HG03097 (cell line): Measurements from ENCODE around the gene KIF4A.
"Not testable (repeated sequence)": the region's sequence is repeated elsewhere in the genome, so short reads cannot be mapped to it uniquely, and the experiment has no call there.

ENCODE experiments used
- ATAC-seq: cut with Tn5 transposase; IDR thresholded peaks from one replicate; pipeline ENCODE4 v1.9.1; 2021; ENCODE audit not compliant: unreplicated experiment, low FRiP score

KIF4A gene, protein sequence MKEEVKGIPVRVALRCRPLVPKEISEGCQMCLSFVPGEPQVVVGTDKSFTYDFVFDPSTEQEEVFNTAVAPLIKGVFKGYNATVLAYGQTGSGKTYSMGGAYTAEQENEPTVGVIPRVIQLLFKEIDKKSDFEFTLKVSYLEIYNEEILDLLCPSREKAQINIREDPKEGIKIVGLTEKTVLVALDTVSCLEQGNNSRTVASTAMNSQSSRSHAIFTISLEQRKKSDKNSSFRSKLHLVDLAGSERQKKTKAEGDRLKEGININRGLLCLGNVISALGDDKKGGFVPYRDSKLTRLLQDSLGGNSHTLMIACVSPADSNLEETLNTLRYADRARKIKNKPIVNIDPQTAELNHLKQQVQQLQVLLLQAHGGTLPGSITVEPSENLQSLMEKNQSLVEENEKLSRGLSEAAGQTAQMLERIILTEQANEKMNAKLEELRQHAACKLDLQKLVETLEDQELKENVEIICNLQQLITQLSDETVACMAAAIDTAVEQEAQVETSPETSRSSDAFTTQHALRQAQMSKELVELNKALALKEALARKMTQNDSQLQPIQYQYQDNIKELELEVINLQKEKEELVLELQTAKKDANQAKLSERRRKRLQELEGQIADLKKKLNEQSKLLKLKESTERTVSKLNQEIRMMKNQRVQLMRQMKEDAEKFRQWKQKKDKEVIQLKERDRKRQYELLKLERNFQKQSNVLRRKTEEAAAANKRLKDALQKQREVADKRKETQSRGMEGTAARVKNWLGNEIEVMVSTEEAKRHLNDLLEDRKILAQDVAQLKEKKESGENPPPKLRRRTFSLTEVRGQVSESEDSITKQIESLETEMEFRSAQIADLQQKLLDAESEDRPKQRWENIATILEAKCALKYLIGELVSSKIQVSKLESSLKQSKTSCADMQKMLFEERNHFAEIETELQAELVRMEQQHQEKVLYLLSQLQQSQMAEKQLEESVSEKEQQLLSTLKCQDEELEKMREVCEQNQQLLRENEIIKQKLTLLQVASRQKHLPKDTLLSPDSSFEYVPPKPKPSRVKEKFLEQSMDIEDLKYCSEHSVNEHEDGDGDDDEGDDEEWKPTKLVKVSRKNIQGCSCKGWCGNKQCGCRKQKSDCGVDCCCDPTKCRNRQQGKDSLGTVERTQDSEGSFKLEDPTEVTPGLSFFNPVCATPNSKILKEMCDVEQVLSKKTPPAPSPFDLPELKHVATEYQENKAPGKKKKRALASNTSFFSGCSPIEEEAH

DNA sequence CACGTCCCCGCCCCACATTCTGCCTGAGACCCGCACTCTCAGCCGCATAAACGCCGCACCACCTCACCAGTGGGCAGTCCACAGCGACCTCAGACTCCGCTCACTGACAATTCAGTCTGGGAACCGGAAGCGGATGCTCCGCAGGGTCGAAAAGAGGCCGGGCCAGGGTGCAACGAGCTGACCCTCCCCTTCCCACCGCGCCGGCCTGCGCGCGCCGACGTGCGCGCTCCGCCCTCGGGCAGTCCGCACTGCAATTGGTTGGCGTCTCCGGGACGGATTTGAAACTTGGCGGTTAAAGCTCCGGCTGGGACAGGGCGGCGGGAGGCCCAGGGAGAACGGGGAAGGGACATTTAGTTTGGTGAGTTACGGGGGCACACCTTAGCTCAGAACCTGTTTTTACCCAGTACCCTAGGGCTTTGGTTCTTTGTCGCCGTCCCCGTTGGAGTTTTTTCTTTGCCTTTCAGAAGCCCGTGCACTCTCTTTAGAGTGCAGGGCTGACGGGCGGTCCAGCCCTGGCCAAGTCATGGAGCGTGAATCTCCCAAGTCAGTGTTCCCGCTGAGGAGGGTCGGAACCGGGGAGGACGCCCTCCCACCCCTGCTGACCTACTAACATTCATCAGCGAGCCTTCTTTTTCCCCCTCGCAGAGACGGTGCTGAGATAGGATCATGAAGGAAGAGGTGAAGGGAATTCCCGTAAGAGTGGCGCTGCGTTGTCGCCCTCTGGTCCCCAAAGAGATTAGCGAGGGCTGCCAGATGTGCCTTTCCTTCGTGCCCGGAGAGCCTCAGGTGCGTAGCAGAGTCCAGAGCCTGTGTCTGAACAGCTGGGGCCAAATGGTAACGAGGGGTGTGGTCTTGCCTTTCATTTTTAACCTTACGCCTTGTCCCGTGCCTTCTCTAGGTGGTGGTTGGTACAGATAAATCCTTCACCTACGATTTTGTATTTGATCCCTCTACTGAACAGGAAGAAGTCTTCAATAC, at the start of gene KIF4A, which contains the start of gene PDZD11:
Gene KIF4A, plus strand, starts transcription at position 312 of the 978 bp plus-strand sequence. Its CDS starts 355 bp downstream, at position 667.
Gene PDZD11, minus strand, starts transcription at position 135 of the 978 bp plus-strand sequence. CDS start 586 bp downstream, outside the sequence.
- ATAC-seq, result peak; percentile 92

DNA sequence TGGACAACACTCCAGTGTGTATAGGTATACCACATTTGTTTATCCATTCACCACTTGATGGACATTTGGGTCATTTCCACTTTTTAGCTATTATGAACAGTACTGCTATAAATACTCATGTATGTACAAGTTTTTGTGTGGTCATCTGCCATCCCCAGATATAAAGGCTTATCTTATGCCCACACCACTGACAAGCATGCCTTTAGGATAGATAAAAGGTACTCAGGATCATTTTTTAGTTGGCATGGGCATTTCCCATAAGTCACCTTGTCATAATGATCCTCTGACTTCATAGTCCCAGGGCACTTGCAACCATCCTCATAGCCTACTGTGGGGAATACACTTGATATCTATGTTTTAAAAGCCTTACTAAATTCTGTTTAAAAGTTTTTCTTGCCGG, 49.2 kb upstream of the KIF4A start:
- no peak for ATAC-seq

DNA sequence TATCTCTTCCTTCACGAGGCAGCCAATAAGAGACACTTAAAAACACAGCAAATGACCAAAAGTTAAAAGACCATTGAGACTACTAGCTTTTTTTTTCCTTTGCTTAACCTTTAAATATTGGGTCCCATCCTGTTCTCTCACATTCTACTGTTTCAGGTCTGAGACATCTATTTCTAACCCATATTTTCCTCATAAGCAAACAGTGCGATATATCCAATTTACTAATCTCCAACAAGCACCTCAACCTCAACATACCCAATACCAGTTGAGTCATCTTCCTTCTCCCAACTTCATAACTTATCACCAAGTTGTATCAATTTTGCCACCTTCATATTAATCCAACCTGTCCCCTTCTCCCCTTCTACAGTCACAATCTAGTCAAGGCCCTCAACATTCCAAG, 48.4 kb upstream of the KIF4A start:
- no peak for ATAC-seq

GRCh38 chrX:70243601-70244000, 46.3 kb upstream of the KIF4A start:
- not testable (repeated sequence) for ATAC-seq

DNA sequence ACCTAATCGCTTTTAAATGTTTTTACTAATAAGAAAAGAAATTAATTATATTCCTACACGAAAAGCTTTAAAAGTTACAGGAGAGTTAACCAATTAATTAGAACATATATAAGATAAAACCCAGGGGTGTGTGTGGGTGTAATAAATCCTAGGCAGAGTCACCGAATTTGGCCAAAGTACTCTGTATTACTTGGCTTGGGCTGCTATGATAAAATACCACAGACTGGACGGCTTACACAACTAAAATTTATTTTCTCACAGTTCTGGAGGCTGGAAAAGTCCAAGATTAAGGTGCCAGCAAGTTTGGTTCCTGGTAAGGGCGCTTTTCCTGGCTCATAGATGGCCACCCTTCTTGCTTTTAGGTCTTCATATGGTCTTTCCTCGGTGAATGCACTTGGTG, 45.0 kb upstream of the KIF4A start:
- no peak for ATAC-seq

- ATAC-seq, result no peak
Observed at GRCh38 chrX:70247252-70247651, 42.7 kb upstream of the KIF4A start.

GRCh38 chrX:70252491-70252890, 37.4 kb upstream of the KIF4A start:
- ATAC-seq, result no peak

GRCh38 chrX:70253377-70254062, 36.4 kb upstream of the KIF4A start:
- ATAC-seq, result no peak

- ATAC-seq, result no peak
Observed at GRCh38 chrX:70254063-70254400, 35.9 kb upstream of the KIF4A start.

GRCh38 chrX:70254909-70255308, 35.0 kb upstream of the KIF4A start:
- no peak for ATAC-seq

- ATAC-seq, result no peak
Observed at GRCh38 chrX:70255452-70255851, 34.5 kb upstream of the KIF4A start.

- ATAC-seq, result no peak
Observed at GRCh38 chrX:70257423-70258288, 32.2 kb upstream of the KIF4A start.

DNA sequence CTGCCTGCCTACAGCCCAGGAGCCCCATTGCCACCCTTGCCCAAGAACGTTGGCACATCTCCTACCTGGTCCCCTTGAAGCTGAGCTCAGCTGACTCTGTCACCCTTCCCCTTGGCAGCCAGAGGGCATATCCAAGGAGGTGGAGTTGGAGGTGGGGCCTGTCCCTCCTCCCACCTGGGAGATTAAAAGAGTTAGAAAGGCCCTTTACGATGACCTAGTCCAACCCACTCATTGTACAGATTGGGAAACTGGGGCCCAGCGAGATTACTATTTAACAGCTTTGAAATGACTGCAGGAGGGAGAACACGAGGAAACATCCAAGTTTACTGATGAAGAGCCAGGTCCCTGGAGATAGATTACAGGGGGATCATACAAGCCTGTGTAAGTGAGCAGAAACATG, 29.8 kb upstream of the KIF4A start, which contains the start of gene P2RY4:
Gene P2RY4, minus strand, starts transcription at position 101 of the 400 bp plus-strand sequence. CDS start 580 bp downstream, outside the sequence.
- ATAC-seq, result no peak

- ATAC-seq, result no peak
Observed at GRCh38 chrX:70262952-70263567, 26.8 kb upstream of the KIF4A start.

- no peak for ATAC-seq
Observed at GRCh38 chrX:70264784-70265183, 25.1 kb upstream of the KIF4A start.

DNA sequence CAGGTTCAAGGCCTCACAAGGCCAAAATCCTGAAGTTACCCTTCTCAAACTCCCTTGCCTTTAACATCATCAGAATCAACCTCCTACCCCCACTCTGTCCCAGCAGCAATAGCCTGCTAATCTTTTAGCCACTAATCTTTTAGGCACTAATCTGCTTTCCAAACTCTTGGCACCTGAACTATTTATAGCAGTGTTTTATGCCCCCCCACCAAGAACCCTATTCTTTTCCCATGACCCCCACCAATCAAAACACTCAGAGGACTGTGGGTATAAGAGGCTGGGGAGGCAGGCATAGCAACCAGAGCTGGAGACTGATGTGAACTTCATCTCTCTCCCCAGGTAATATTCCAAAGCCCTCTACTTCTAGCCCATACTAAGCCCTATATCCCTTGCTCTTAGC, 21.9 kb upstream of the KIF4A start, which contains the start of gene ARR3:
Gene ARR3, plus strand, starts transcription at position 301 of the 400 bp plus-strand sequence. CDS start 1,052 bp downstream, outside the sequence.
- ATAC-seq, result no peak

DNA sequence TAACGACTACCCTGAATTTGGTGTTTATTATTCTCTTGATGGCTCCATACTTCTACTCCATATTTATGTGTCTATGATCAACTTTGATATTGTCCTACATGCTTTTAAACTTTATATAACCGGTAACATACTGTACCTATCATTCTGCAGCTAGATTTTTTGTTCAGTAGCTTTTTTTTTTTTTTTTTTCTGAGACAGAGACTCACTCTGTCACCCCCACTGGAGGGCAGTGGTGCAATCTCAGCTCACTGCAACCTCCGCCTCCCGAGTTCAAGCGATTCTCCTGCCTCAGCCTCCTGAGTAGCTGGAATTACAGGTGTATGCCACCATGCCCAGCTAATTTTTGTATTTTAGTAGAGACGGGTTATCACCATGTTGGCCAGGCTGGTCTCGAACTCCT, 15.9 kb upstream of the KIF4A start:
- not testable (repeated sequence) for ATAC-seq
